Right lobe of liver (tissue), 4 donors: Measurements from ENCODE around the gene LDLRAD3.

Source experiments
- CTCF ChIP-seq, 4 donors: fragments of 200-600 bp in 3 of 4; fragments of 450-650 bp in 1 of 4; IDR thresholded peaks; one replicate each; pipeline versions ENCODE4 v1.5.1 to v1.8.0; 2016 to 2022; ENCODE audit warnings: antibody characterized with exemption in 4 of 4, mild to moderate bottlenecking in 2 of 4
- POLR2A ChIP-seq: fragments of 450-650 bp; IDR thresholded peaks from one replicate; pipeline ENCODE4 v1.6.1; 2017; ENCODE audit warnings: antibody characterized with exemption, mild to moderate bottlenecking
- donor health status: DM: no; HTN: no; CAD: no.
- donor health status: DM: no; HTN: no; CAD: no.
- donor health status: DM: no; HTN: yes; CAD: no.

- TF ChIP-seq CTCF (IDR thresholded peaks at IDR 0.05) = no peak
- no peak for TF ChIP-seq POLR2A
Measured at GRCh38 chr11:36048496-36049247, 104.8 kb downstream of the LDLRAD3 start.
